Astrocyte (in vitro differentiated cells and primary cell): Measurements from ENCODE around the gene PPP2R2C. TPM values are rescaled to one million over a fixed set of nuclear protein-coding genes. Genes with fewer than 3 reads are reported as not detected.

ENCODE experiments used
- DNase-seq: peaks from one replicate; pipeline ENCODE4 v3.0.0-alpha.2; 2010; ENCODE audit warnings: low read depth
- FAIRE-seq: peaks from 2 replicates; lab custom pipeline; 2011; peaks lifted over from hg19 to GRCh38; lab: Jason Lieb, UNC
- H2AFZ ChIP-seq: 2 replicates; pipeline ENCODE4 v1.6.0; 2012; ENCODE audit warnings: low read depth, low read length, inconsistent platforms
- H3K27ac ChIP-seq: 2 replicates; pipeline ENCODE4 v1.5.1; 2011; ENCODE audit warnings: low read depth, low read length, inconsistent platforms
- H3K27me3 ChIP-seq: 2 replicates; pipeline ENCODE4 v1.6.0; 2011; ENCODE audit warnings: low read length, inconsistent platforms; ENCODE audit not compliant: insufficient read depth
- H3K36me3 ChIP-seq: 2 replicates; pipeline ENCODE4 v1.5.1; 2011; ENCODE audit warnings: low read length, inconsistent platforms; ENCODE audit not compliant: insufficient read depth
- H3K4me1 ChIP-seq: 2 replicates; pipeline ENCODE4 v1.5.1; 2011; ENCODE audit warnings: low read length, inconsistent platforms; ENCODE audit not compliant: insufficient read depth
- H3K4me2 ChIP-seq: 2 replicates; pipeline ENCODE4 v1.6.0; 2012; ENCODE audit warnings: low read length, inconsistent platforms
- H3K4me3 ChIP-seq: 2 replicates; pipeline ENCODE4 v1.5.1; 2011; ENCODE audit warnings: low read depth, mild to moderate bottlenecking, low read length, inconsistent platforms; ENCODE audit not compliant: insufficient read depth
- H3K79me2 ChIP-seq: 2 replicates; pipeline ENCODE4 v1.6.0; 2012; ENCODE audit warnings: mild to moderate bottlenecking, low read length, inconsistent platforms; ENCODE audit not compliant: insufficient read depth
- H3K9ac ChIP-seq: 2 replicates; pipeline ENCODE4 v1.6.0; 2012; ENCODE audit warnings: mild to moderate bottlenecking, low read length, inconsistent platforms
- H3K9me3 ChIP-seq: 2 replicates; pipeline ENCODE4 v1.5.1; 2012; ENCODE audit warnings: low read depth, mild to moderate bottlenecking, low read length, inconsistent platforms; ENCODE audit not compliant: insufficient read depth
- H4K20me1 ChIP-seq: 2 replicates; pipeline ENCODE4 v1.6.0; 2012; ENCODE audit warnings: low read length, inconsistent platforms; ENCODE audit not compliant: insufficient read depth
- H3K27ac Mint-ChIP-seq: one replicate; pipeline ENCODE4 v1.8.0; 2021; ENCODE audit warnings: mild to moderate bottlenecking, mixed read lengths; ENCODE audit not compliant: unreplicated experiment
- H3K27me3 Mint-ChIP-seq: one replicate; pipeline ENCODE4 v1.8.0; 2021; ENCODE audit warnings: low read depth, mixed read lengths; ENCODE audit not compliant: unreplicated experiment
- H3K36me3 Mint-ChIP-seq: one replicate; pipeline ENCODE4 v1.8.0; 2021; ENCODE audit warnings: low read depth, mixed read lengths; ENCODE audit not compliant: unreplicated experiment
- H3K4me1 Mint-ChIP-seq: one replicate; pipeline ENCODE4 v1.8.0; 2021; ENCODE audit warnings: low read depth, mixed read lengths; ENCODE audit not compliant: unreplicated experiment
- H3K4me3 Mint-ChIP-seq: one replicate; pipeline ENCODE4 v1.8.0; 2021; ENCODE audit warnings: mild to moderate bottlenecking, moderate library complexity, mixed read lengths; ENCODE audit not compliant: unreplicated experiment
- H3K9me3 Mint-ChIP-seq: one replicate; pipeline ENCODE4 v1.8.0; 2021; ENCODE audit warnings: mild to moderate bottlenecking, mixed read lengths; ENCODE audit not compliant: unreplicated experiment
- CTCF ChIP-seq: IDR thresholded peaks from 2 replicates; pipeline ENCODE4 v1.5.1; 2011; ENCODE audit warnings: low read depth, mild to moderate bottlenecking, inconsistent platforms, low read length, moderate library complexity; ENCODE audit not compliant: insufficient read depth
- EZH2 ChIP-seq: IDR thresholded peaks from 2 replicates; pipeline ENCODE4 v1.6.1; 2012; ENCODE audit warnings: mild to moderate bottlenecking, low read length, inconsistent platforms; ENCODE audit not compliant: insufficient read depth
- total RNA-seq: library from RNA; stranded (reverse); gene quantifications from 2 replicates; pipeline ENCODE4 v1.2.1, GENCODE V29; 2021

The PPP2R2C gene
- total RNA-seq, 1 donor from 2014 or later, result 1.1 TPM

GRCh38 chr4:6408263-6408662 is 64.2 kb downstream of the PPP2R2C start:
- TF ChIP-seq CTCF (no peak), EZH2 (no peak)
- Histone ChIP-seq H3K4me1 (no peaks in the 10 kb centered on the region), H3K4me2 (no peak overlapping the region), H2AFZ (no peak overlapping the region), H3K9ac (no peak overlapping the region), H4K20me1 (no peaks in the 10 kb centered on the region), H3K79me2 (no peaks in the 10 kb centered on the region), H3K27me3 (peaks cover 10% of the 10 kb centered on the region), H3K4me3 (no peak overlapping the region), H3K27ac (no peak overlapping the region), H3K36me3 (no peaks in the 10 kb centered on the region), H3K9me3 (no peaks in the 10 kb centered on the region)
- H3K27me3 Mint-ChIP-seq, result peaks cover 30% of the 10 kb centered on the region
- no peak overlapping the region for H3K27ac Mint-ChIP-seq
- DNase-seq (no peak), FAIRE-seq (no peak)
- H3K4me3 Mint-ChIP-seq, result no peak overlapping the region
- H3K9me3 Mint-ChIP-seq, result no peaks in the 10 kb centered on the region
- no peaks in the 10 kb centered on the region for H3K4me1 Mint-ChIP-seq
- H3K36me3 Mint-ChIP-seq, result no peaks in the 10 kb centered on the region

GRCh38 chr4:6405397-6405706 is 67.1 kb downstream of the PPP2R2C start:
- no peak overlapping the region for H3K4me2 ChIP-seq
- no peak overlapping the region for H3K4me3 ChIP-seq
- H3K27ac Mint-ChIP-seq, result no peak overlapping the region
- no peaks in the 10 kb centered on the region for H3K36me3 Mint-ChIP-seq
- no peak overlapping the region for H3K27ac ChIP-seq
- TF ChIP-seq EZH2, result no peak
- no peak for TF ChIP-seq CTCF
- no peaks in the 10 kb centered on the region for H3K4me1 ChIP-seq
- H3K4me3 Mint-ChIP-seq, result no peak overlapping the region
- peaks cover 50% of the 10 kb centered on the region for H3K27me3 Mint-ChIP-seq
- no peaks in the 10 kb centered on the region for H4K20me1 ChIP-seq
- peaks cover 3% of the 10 kb centered on the region for H3K9me3 Mint-ChIP-seq
- H2AFZ ChIP-seq, result no peak overlapping the region
- H3K79me2 ChIP-seq, result no peaks in the 10 kb centered on the region
- no peaks in the 10 kb centered on the region for H3K4me1 Mint-ChIP-seq
- DNase-seq (no peak), FAIRE-seq (no peak)
- H3K27me3 ChIP-seq, result peaks cover 10% of the 10 kb centered on the region
- no peak overlapping the region for H3K9ac ChIP-seq
- no peaks in the 10 kb centered on the region for H3K36me3 ChIP-seq
- H3K9me3 ChIP-seq, result no peaks in the 10 kb centered on the region

GRCh38 chr4:6404611-6405396 is 67.6 kb downstream of the PPP2R2C start:
- H3K27me3 ChIP-seq, result peaks cover 12% of the 10 kb centered on the region
- FAIRE-seq, result no peak
- no peak for DNase-seq
- H3K4me1 Mint-ChIP-seq, result no peaks in the 10 kb centered on the region
- H3K9me3 Mint-ChIP-seq, result peaks cover 3% of the 10 kb centered on the region
- TF ChIP-seq EZH2, result no peak
- no peak for TF ChIP-seq CTCF
- H3K4me3 Mint-ChIP-seq, result no peak overlapping the region
- no peaks in the 10 kb centered on the region for H4K20me1 ChIP-seq
- no peaks in the 10 kb centered on the region for H3K79me2 ChIP-seq
- H3K27me3 Mint-ChIP-seq, result peaks cover 53% of the 10 kb centered on the region
- no peak overlapping the region for H3K9ac ChIP-seq
- H3K4me1 ChIP-seq, result no peaks in the 10 kb centered on the region
- no peak overlapping the region for H2AFZ ChIP-seq
- H3K4me3 ChIP-seq, result no peak overlapping the region
- no peaks in the 10 kb centered on the region for H3K36me3 Mint-ChIP-seq
- H3K9me3 ChIP-seq, result no peaks in the 10 kb centered on the region
- no peak overlapping the region for H3K27ac Mint-ChIP-seq
- no peaks in the 10 kb centered on the region for H3K36me3 ChIP-seq
- no peak overlapping the region for H3K4me2 ChIP-seq
- H3K27ac ChIP-seq, result no peak overlapping the region
